ENCODE results near the gene ZNF133. TPM values are rescaled to one million over a fixed set of nuclear protein-coding genes. Genes with fewer than 3 reads are reported as not detected.

ZNF133 gene
- polyA plus RNA-seq, 1 donor from 2014 or later: 71.2 TPM

DNA sequence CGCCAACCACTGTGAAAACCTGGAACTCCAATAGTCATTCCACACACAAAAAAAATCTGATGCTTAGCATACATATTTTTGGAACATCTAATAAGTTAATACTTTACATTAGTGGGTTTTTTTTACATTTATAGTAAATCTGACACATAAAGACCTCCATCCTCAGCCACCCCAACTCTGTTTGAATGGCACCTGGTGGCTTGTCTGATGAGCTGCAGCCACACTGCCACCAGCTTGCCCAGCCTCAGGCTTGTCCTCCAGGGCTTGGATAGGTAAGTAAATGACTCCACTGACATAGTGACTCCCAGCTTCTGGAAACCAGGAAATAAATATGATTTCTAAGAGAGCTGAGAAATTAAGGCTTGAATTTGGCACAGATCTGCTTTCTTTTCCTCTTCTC lies 71.5 kb downstream of the ZNF133 start:
- no peak overlapping the region for H3K27ac ChIP-seq (ENCODE audit: low read length)
- no peaks in the 10 kb centered on the region for H3K9me3 ChIP-seq (ENCODE audit: low read length)
- no peak overlapping the region for H3K9ac ChIP-seq (ENCODE audit: low read length)
- no peak overlapping the region for H2AFZ ChIP-seq (ENCODE audit: low read depth, low read length)
- no peak overlapping the region for H3K4me3 ChIP-seq (ENCODE audit: low read length)
- no peak for TF ChIP-seq EZH2 (IDR thresholded peaks at IDR 0.05; ENCODE audit: borderline replicate concordance, insufficient read depth, low read length, poor library complexity, severe bottlenecking)
- no peak for TF ChIP-seq RAD21 (conservative IDR thresholded peaks at IDR 0.05)
- TF ChIP-seq MXI1 (conservative IDR thresholded peaks at IDR 0.05; ENCODE audit: poor library complexity, severe bottlenecking): no peak
- no peak for TF ChIP-seq TAF1 (IDR thresholded peaks at IDR 0.05; ENCODE audit: low read depth)
- no peak for TF ChIP-seq REST (IDR thresholded peaks at IDR 0.05; ENCODE audit: borderline replicate concordance)
- H4K20me1 ChIP-seq (ENCODE audit: insufficient read depth): no peaks in the 10 kb centered on the region
- no peaks in the 10 kb centered on the region for H3K36me3 ChIP-seq (ENCODE audit: insufficient read depth, low read length)
- no peak overlapping the region for H3K4me2 ChIP-seq (ENCODE audit: low read length)
- H3K27me3 ChIP-seq (ENCODE audit: insufficient read depth, low read depth, low read length): no peaks in the 10 kb centered on the region
- H3K9me2 ChIP-seq (ENCODE audit: insufficient read depth, low read length): no peaks in the 10 kb centered on the region
- no peaks in the 10 kb centered on the region for H3F3A ChIP-seq (ENCODE audit: insufficient read depth, low read length, poor library complexity, severe bottlenecking)
- H3K79me2 ChIP-seq (replicated peaks; ENCODE audit: insufficient read depth, low read length): no peaks in the 10 kb centered on the region

GRCh38 chr20:18360635-18361034 lies 72.3 kb downstream of the ZNF133 start:
- Histone ChIP-seq H3K4me3 (ENCODE audit: low read length) (no peak overlapping the region), H3K27me3 (ENCODE audit: insufficient read depth, low read depth, low read length) (no peaks in the 10 kb centered on the region), H3K9me2 (ENCODE audit: insufficient read depth, low read length) (no peaks in the 10 kb centered on the region), H3F3A (ENCODE audit: insufficient read depth, low read length, poor library complexity, severe bottlenecking) (no peaks in the 10 kb centered on the region), H3K9me3 (ENCODE audit: low read length) (no peaks in the 10 kb centered on the region), H3K9ac (ENCODE audit: low read length) (no peak overlapping the region), H3K36me3 (ENCODE audit: insufficient read depth, low read length) (no peaks in the 10 kb centered on the region), H3K27ac (ENCODE audit: low read length) (no peak overlapping the region), H2AFZ (ENCODE audit: low read depth, low read length) (no peak overlapping the region), H3K4me2 (ENCODE audit: low read length) (no peak overlapping the region), H4K20me1 (ENCODE audit: insufficient read depth) (no peaks in the 10 kb centered on the region), H3K79me2 (replicated peaks; ENCODE audit: insufficient read depth, low read length) (no peaks in the 10 kb centered on the region)
- TF ChIP-seq, protein P1, sequence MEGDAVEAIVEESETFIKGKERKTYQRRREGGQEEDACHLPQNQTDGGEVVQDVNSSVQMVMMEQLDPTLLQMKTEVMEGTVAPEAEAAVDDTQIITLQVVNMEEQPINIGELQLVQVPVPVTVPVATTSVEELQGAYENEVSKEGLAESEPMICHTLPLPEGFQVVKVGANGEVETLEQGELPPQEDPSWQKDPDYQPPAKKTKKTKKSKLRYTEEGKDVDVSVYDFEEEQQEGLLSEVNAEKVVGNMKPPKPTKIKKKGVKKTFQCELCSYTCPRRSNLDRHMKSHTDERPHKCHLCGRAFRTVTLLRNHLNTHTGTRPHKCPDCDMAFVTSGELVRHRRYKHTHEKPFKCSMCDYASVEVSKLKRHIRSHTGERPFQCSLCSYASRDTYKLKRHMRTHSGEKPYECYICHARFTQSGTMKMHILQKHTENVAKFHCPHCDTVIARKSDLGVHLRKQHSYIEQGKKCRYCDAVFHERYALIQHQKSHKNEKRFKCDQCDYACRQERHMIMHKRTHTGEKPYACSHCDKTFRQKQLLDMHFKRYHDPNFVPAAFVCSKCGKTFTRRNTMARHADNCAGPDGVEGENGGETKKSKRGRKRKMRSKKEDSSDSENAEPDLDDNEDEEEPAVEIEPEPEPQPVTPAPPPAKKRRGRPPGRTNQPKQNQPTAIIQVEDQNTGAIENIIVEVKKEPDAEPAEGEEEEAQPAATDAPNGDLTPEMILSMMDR (IDR thresholded peaks at IDR 0.05; ENCODE audit: poor library complexity, severe bottlenecking): no peak
- TF ChIP-seq EZH2 (IDR thresholded peaks at IDR 0.05; ENCODE audit: borderline replicate concordance, insufficient read depth, low read length, poor library complexity, severe bottlenecking): no peak
- no peak for TF ChIP-seq POLR2AphosphoS5 (IDR thresholded peaks at IDR 0.05)
- TF ChIP-seq TAF1 (IDR thresholded peaks at IDR 0.05; ENCODE audit: low read depth): no peak
- no peak for TF ChIP-seq REST (IDR thresholded peaks at IDR 0.05; ENCODE audit: borderline replicate concordance)
- TF ChIP-seq SMC3 (conservative IDR thresholded peaks at IDR 0.05; ENCODE audit: poor library complexity): no peak
- no peak for TF ChIP-seq MXI1 (conservative IDR thresholded peaks at IDR 0.05; ENCODE audit: poor library complexity, severe bottlenecking)
- no peak for TF ChIP-seq RAD21 (conservative IDR thresholded peaks at IDR 0.05)
- TF ChIP-seq EP300 (conservative IDR thresholded peaks at IDR 0.05; ENCODE audit: poor library complexity, severe bottlenecking): no peak

Data from neural cell (in vitro differentiated cells).